HG02610 (cell line): Measurements from ENCODE around the gene USP40.

ENCODE experiments used
- ATAC-seq: cut with Tn5 transposase; IDR thresholded peaks from one replicate; pipeline ENCODE4 v1.9.1; 2021; ENCODE audit warnings: mild to moderate bottlenecking, moderate library complexity; ENCODE audit not compliant: unreplicated experiment

The USP40 gene

DNA sequence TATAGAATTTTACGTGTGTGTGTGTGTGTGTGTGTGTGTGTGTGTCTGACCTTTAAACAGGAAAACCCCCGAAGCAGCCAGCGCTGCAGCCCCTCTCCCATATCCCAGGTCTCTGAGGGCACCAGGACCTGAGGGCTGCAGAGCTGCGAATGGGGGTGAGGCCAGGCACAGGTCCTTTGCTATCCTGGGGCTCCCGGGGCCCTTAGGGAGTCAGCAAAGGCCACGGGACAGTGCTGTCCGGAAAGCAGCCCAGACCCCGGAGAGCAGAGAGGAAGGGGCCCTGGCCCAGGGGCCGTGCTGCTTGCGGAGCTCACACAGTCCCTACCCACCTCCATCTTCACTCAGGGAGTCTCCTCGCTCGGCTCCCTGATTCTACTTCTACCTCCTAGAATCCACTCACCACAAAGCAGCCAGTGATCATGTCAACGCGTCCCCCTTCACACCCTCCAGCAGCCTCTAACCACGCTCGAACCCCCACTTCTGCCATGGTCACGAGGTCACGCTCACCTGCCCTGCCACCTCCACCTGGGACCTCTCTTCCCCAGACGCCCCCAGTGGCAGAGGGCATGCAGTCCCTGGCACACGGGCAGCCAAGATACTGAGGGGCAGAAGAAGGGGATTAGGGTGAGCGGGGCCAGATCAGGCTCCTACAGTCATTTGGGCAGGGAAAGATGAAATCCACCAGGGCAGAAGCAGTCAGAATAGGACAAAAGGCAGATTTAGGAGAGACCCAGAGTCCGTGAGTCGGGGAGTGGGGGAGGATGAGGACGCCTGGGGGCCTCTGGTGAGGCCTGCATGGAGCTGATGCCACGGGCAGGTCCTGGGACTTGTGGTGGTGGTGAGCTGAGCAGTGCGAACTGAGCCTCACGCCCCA lies 86.7 kb downstream of the USP40 start:
- no peak for ATAC-seq

DNA sequence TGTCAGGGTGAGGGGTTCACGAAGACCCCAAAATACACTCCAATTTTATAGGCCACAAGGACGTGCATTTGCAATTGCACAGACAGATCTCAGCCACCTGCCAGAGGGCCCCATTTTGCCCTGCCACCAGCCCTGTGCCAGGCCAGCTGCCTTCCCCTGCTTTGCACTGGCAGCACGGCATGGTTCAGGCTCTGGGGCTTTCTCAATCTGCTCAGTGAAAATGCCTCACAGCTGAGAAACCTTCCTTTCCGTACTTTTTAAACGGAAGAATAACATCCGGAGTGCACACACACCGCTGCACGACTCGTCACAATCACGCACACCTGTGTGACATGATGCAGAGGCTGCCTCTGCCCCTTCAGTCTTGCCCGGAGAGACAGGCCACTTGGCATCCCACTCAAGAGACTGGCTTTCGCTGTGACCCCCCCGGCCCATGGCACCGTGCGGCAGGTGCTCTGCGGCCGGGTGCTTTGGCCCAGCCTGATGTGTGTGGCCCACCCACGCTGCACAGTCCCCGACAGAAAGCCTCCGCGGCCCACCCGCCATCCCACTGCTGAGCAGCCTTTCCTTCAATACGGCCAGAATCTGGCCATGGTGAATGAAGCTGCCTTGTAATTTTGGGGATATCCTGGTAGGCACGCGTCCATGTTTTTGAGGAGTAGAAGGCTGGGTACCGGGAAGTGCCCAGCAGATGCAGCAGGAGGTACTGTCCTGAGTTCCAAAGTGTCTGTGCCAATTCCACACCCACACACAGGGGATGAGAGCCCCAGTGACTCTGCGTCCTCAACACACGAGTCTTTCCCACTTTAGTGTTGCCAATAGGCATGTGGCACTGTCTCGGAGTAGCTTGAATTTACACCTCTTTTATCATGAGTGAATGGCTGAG lies 88.8 kb downstream of the USP40 start:
- no peak for ATAC-seq

DNA sequence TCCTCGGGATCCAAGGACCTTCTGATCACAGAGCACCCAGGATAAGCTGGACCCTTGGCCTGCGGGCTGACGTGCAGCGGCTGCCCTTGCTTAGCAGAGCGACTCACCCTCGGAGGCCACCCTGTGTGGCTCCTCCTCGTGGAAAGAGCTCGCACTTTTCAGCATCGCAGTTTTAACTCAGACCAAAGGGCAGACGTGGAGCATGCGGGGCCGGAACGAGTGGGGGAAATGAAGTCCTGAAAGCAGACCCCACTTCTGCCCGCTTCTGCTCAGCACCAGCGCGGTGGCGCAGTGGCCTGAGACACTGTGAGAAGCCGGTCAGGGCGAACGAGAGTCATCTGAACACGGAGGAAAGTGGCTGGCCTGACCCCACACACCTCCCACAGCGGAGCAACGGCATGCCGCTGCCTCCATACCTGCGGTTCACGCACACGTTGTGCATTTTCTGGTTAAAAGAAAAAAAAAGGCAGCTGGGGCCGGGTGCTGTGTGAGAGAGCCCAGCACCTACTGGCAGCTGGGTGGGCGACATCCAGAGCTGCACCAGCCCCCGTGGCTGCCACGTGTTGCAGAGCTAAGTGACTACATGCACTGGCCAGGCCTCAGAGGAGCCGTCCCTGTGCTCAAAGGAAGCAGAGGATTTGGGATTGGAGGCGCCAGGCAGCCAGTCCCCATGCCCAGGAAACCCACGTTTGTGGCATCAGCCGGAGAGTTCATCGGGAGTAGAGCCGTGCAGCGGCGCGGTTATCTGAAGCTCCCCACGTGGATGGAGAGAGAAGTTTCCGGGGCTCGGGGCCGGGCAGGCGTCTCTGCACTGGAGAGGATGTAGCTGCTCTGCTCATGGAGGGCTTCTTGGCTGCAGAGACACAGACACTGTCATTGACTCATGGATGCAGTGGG lies 89.7 kb downstream of the USP40 start:
- no peak for ATAC-seq

DNA sequence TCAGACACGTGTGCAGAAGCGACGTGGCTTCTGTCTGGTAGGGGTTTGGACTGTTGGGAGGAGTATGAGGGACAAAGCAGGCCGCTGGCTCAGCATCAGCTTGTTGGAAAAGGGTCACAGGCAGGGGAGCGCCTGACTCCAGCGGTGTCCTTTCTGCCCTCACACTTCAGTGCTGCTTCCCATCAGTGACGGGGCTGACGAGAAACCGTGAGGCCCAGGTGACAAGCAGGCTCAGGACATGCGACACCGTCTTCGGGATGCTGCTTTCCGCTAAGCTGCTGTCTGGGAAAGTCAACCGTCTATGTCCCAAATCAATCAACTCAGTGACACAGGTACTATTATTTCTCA lies 90.5 kb downstream of the USP40 start:
- ATAC-seq = no peak

DNA sequence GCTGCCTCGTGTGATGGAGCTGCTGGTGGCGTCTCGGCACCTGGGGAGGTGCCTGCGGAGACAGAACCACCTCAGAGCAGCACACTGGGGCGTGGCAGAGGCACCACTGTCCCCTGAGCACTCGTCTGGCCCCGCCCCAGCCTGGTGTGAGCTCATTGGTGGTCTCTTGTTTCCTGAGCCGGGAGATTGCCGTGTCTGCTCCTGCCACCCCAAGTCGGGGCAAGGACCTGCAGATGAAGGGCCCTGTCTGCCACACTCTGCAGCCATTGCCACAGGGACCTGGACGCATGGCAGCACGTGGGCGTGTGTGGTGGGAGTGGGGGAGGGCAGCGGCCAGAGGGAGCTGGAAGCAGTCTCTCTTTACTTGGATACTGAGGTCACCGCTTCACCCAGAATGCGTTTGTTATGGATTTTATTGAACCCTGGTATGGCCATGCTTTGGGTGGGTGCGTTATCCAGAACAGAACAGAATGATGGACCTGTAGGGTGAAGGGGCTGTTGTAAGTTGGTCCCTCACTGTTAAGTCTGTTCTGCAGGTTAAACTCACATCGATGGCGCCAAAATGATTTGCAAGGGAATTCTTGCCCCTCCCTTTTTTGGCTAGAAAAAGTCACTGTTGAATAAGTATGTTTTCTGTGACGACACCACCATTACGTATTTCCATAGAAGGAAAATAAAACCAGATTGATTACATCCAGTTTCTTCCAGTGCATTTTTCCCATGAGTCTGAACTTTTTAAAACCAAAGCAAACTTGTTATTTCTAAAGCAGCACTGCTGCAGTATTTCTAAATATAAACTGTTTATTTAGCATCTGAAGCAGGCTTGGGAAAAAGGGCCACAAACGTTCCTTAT lies 92.0 kb downstream of the USP40 start:
- ATAC-seq = no peak

DNA sequence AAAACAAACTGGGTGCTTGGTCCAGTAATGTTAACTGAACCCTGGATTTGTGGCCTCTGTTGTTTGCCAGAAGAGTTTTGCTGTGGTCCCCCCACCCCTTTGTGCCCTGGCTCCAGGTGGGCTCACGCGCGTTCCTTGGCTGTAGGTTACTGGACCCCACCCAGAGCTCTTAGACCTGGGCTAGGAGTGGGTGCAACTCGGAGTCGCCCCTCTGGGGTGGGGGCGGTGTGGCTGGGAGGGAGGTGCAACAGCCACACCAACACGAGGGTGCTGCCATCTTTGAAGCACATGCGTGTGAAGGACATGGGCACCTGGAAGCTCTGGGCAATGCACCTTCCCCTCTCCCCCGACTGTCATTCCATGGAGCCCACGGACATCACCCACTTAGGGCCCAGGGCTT lies 92.7 kb downstream of the USP40 start:
- no peak for ATAC-seq

DNA sequence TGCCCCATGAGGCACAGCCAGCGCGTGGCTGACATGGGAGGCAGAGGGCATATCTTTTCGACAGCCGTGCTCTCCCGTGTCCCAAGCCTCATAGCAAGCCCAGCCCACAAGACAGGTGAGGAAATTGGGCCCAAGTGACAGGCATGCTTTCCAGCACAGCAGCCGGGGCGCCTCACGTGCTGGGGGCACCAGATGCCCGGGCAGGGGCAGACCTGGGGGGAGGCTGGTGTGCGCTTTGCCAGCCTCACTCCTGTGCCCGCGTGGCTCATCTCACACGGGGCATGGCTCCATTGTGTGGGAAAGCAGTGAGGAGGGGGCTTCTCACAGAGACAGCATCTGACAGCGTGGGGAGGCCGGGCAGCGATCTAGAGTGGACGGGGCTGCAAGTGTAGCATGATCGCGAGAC lies 93.2 kb downstream of the USP40 start:
- ATAC-seq = no peak

DNA sequence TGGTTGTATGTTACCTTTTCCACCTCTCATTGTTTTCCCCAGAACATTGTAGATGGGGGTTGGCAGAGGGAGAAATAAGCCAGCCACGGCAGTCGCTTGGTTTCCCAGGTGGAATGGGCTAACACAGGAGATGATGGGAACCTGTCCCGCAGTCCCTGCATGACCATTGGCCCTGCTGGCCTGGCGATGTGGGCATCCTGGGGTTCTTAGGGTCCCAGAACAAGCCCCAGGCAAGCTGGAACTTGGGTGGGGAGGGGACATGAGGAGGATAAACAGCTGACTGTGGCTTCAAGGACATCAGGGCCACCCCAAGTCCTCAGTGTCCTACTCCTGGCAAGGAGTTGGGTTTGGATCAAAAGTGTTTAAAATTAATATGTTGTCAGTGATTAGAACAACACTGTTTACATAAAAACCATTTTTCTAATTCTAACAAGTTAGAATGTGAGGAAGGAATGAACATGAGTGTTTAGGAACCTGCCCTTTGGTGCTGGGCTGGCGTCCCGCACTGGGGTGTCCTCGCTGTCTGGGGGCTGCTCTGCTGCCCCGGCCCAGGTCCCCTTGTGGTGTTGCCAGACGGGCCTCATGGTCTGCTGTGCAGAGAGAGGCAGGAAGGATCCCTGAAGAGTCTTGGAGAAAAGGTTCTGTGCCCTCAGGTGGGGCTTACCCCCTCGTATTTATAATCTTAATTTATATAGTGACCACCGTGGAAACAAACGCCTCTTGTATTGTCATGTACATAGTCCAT lies 95.1 kb downstream of the USP40 start:
- no peak for ATAC-seq

DNA sequence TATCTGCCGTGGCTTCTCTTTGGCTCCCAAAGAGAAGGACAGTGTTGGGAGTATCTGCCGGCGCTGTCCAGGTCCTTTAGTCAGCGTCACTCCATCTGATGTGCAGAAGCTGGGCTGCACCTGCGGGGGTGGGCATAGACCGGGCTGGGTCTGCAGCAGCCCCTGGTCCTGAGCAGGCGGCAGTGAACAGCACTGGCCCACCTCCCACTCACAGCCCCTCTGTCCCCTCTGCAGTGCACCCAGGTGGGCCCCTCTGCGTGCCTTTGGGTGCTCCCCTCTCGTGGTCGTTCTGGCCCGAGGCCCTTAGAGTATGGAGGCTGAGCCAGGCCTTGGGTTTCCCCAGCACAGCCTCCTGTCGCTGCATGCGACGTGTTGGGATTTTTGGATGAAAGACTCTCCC lies 95.7 kb downstream of the USP40 start:
- no peak for ATAC-seq

DNA sequence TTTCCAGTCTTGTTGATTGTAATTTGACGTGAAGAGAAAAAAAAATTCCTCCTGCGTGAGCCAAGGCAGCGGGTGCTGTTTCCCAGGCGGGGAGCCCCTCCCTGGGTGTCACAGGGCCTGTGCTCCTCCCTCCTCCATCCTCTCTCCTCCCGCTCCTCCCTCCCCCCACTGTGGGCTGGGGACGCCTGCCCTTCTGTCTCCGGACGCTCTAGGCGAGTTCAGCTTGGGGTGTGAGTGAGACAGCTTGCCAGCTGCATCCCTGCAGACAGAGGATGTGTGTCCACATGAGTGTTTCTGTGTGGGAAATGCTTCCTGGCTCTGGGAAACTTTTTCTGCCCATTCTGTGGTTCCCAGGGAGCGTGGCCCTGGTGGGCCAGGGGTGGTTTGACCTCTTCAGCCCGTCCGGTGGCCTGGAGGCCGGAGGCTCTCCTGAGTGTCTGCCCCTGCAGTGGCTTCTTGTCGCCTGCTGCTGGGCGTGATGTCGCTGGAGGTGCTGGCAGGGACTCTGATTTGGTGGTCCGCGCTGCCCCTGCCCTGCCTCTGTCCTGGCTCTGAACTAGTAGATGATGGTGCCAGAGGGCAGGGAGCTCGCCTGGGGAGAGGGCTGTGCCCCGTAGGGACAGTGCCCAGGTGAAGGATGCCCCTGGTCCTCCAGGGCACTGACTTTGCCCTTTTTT lies 96.4 kb downstream of the USP40 start:
- no peak for ATAC-seq

DNA sequence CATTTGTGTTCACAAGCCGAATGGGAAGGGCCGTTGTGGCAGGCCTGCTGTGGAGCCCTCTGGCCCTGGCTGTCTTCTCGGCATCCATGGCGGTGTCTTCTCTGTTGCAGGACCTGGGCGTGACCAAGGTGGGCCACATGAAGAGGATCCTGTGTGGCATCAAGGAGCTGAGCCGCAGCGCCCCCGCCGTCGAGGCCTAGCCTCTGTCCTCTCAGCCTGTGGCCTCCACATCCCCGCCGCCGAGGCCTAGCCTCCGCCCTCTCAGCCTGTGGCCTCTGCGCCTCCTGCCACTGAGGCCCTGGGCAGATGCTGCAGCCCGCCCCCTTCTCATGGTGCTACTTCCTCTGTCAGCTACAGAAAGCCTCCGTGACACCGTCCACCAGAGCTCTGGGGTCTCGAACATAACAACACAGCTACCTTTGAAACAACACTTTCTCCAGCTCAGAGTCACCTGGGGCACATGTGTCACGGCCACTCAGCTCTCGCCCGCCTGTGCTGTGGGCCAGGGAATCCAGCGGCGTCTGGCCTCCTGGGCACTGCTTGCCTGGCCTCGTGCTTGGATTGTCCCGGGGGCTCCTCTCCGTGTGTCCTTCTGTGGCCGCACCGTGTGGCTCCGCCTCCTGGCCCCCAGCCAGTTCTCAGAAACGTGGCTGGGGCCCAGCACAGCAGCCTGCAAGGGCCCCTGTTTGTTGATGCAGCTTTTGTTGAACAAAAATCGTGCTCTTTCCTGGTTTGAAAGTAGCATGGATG lies 97.1 kb downstream of the USP40 start:
- ATAC-seq = no peak

DNA sequence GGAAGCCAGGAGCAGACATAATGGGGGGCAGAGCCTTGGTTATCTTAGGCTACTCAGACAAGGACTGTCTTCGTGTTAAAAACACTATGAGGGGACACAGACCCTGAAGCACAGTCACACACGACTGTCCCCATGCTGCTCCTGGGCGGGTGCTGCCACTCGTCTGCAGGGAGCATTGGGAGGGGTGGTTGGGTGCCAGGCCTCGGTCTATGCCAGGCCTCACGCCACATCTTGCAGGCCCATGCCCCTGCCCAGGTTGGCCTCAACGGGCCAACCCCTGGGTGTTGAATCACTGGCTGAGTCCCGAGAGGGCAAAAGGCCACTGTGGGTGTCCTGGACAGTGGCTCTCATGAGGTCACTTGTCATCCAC lies 97.9 kb downstream of the USP40 start:
- no peak for ATAC-seq

DNA sequence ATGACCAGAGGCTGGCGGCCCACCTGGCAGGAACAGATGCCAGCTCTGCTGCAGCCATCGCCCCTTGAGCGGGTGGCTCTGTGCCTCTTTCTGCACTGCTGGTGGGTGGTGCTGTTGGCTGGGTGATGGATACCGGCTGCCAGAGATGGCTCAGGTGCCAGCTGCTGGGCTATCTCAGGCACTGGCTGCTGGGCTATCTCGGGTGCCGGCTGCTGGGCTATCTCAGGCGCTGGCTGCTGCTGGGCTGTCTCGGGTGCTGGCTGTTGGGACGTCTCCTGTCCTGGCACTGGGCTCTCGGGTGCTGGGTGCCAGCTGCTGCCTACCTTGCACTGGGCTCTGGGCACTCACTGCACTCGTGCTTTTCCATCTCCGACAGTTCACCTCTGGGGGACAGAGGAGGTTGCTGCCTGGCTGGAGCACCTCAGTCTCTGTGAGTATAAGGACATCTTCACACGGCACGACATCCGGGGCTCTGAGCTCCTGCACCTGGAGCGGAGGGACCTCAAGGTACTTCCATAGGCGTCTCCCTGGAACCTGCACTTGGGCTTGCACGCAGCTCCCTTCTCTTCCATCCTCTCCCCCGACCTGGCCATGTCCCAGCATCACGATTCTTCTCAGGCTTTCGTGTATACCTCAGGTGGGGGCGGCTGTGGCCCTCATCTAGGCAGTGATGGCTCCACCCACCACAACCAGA lies 98.4 kb downstream of the USP40 start:
- no peak for ATAC-seq

DNA sequence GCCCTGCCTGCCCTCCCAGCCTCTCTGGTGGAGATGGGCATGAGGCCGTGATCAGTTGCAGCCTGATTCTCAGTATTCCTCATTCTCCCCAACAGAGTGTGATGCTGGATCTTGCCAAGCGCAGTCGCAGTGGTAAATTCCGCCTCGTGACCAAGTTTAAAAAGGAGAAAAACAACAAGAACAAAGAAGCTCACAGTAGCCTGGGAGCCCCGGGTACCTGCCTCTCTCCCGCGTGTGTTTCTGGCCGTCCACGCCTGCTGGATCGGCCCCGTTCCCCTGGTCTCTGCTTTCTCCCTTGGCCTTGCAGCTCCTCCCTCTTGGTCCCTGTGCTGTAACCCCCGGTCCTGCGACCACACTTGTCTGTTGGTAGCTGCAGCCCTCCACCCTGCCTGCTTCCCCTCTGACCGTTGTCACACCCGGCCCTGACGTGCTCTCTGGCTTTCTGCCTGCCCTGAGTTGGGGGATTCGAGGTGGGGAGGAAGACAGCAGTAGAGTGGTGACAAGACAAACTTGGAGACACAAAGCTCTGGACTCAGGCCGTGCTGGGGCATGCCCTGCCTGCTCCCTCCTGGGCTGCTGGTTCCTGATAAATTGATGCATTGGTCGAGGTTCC lies 99.5 kb downstream of the USP40 start:
- ATAC-seq = no peak

DNA sequence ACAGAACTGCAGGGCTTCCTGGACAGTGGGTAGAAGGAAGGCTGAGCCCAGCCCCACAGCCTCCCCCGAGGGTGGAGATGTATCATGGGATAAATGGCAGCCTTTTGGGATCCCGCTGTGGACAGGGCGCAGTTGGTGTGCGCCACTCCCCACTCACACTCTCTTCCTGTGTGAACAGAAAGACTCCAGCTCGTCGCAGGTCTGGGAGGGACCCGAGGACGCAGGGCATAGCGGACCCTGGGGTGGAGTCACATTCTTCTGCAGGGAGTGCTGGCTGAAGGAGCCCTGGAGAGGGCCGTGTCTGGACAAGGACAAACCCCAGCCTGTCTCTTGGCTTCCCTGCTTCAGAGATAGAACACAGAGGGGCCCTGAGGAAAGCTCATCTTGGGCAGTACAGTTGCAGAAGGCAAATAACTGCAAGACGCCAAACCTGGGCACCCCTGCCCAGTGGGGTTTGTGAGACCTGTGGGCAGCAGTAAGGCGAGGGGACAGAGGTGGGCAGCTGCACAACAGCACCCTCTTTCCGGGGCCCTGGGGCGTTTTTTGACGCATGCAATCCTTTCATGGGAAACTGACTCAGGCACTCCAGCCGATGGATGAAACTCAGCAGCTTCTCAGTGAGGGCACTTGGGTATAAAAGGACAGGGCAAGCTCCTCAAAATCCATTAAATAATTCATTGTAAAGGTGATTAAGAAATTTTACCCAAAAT lies 101.9 kb downstream of the USP40 start:
- ATAC-seq = no peak

DNA sequence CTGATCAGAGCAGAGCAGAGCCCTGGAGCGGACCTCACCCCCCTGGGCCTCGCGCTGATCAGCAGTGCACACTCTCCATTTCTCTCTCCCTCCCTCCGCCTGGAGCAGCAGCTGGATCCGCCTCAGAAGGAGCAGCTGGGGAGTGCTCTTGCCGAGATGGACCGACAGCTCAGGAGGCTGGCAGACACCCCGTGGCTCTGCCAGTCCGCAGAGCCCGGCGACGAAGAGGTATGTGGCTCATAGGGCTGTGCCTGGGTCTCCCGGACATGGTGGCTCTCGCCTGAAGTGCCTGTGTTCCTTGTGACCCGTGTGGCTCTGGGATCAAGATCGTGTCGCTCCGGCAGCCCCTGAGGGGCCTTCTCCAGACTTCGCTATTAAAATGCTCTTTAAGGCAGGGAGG lies 102.5 kb downstream of the USP40 start:
- no peak for ATAC-seq

DNA sequence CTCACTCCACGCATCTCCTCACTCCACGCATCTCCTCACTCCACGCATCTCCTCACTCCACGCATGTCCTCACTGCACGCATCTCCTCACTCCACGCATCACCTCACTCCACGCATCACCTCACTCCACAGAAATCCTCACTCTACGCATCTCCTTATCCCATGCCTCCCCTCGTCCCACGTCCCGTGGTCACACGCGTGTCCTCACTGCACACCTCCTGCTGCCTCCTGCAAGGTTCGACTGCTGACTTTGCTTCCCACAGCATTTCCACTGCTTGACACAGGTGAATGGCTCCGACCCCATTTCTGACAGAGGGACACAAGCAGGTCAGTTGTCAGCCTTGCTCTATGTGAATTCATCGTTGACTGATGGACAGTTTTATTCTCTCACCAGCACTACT lies 103.0 kb downstream of the USP40 start:
- no peak for ATAC-seq
